NCI-H146 treated with DMSO at 0.1 percent for 48 hours (cell line): ENCODE data around the gene NAPA.

Source experiments
- DNase-seq: peaks from one replicate; lab custom pipeline; 2025; ENCODE audit not compliant: unreplicated experiment; lab: John Stamatoyannopoulos, UW

NAPA gene

GRCh38 chr19:47464675-47465419 lies 50.0 kb downstream of the NAPA start:
- DNase-seq, result no peak

GRCh38 chr19:47461876-47462275 lies 53.0 kb downstream of the NAPA start:
- DNase-seq, result no peak

GRCh38 chr19:47459477-47459876 lies 55.4 kb downstream of the NAPA start:
- DNase-seq, result no peak

GRCh38 chr19:47458672-47459071 lies 56.2 kb downstream of the NAPA start:
- DNase-seq, result no peak

GRCh38 chr19:47456721-47457474 lies 58.0 kb downstream of the NAPA start:
- DNase-seq, result no peak

- DNase-seq, result no peak
These were observed 64.4 kb downstream of the NAPA start for GRCh38 chr19:47450478-47450877.

GRCh38 chr19:47448360-47448727 lies 66.5 kb downstream of the NAPA start:
- no peak for DNase-seq

GRCh38 chr19:47447470-47448359 lies 67.1 kb downstream of the NAPA start:
- peak; percentile 91 for DNase-seq

- DNase-seq, result peak; percentile 78
These were observed 68.1 kb downstream of the NAPA start for GRCh38 chr19:47446534-47447469.

- peak; percentile 39 for DNase-seq
These were observed 68.9 kb downstream of the NAPA start for GRCh38 chr19:47445937-47446402.

GRCh38 chr19:47445527-47445926 lies 69.3 kb downstream of the NAPA start:
- no peak for DNase-seq

- DNase-seq, result no peak
These were observed 70.5 kb downstream of the NAPA start for GRCh38 chr19:47444388-47444821.

- no peak for DNase-seq
These were observed 71.5 kb downstream of the NAPA start for GRCh38 chr19:47443331-47443730.

- peak; percentile 10 for DNase-seq
These were observed 76.1 kb downstream of the NAPA start for GRCh38 chr19:47438793-47439220.
